Neural progenitor cell (in vitro differentiated cells): Measurements from ENCODE around the gene ARHGEF40. TPM values are rescaled to one million over a fixed set of nuclear protein-coding genes. Genes with fewer than 3 reads are reported as not detected.

Experiments used
- DNase-seq: peaks from one replicate; pipeline ENCODE4 v3.0.0-alpha.2; 2016; ENCODE audit warnings: low spot score
- H2AFZ ChIP-seq: fragments of 200-600 bp; sonication (generic); replicated peaks from 2 replicates; pipeline ENCODE4 v1.6.1; 2016; ENCODE audit warnings: antibody characterized with exemption
- H3F3A ChIP-seq: fragments of 200-600 bp; sonication (generic); 2 replicates; pipeline ENCODE4 v1.6.1; 2016; ENCODE audit warnings: antibody characterized with exemption, low read depth
- H3K27ac ChIP-seq: fragments of 200-600 bp; sonication (generic); 2 replicates; pipeline ENCODE4 v1.5.1; 2016; ENCODE audit warnings: mild to moderate bottlenecking
- H3K27me3 ChIP-seq: fragments of 200-600 bp; sonication (generic); 2 replicates; pipeline ENCODE4 v1.6.1; 2016; ENCODE audit warnings: mild to moderate bottlenecking, moderate library complexity
- H3K36me3 ChIP-seq: fragments of 200-600 bp; sonication (generic); 2 replicates; pipeline ENCODE4 v1.5.1; 2016
- H3K4me1 ChIP-seq: fragments of 200-600 bp; sonication (generic); 2 replicates; pipeline ENCODE4 v1.6.1; 2016; ENCODE audit warnings: mixed run types
- H3K4me2 ChIP-seq: fragments of 200-600 bp; sonication (generic); 2 replicates; pipeline ENCODE4 v1.6.1; 2016
- H3K4me3 ChIP-seq: fragments of 200-600 bp; sonication (generic); 2 replicates; pipeline ENCODE4 v1.5.1; 2016
- H3K79me2 ChIP-seq: fragments of 200-600 bp; sonication (generic); 2 replicates; pipeline ENCODE4 v1.6.1; 2016; ENCODE audit warnings: low read depth
- H3K9ac ChIP-seq: fragments of 200-600 bp; sonication (generic); 2 replicates; pipeline ENCODE4 v1.6.1; 2016
- H3K9me3 ChIP-seq: fragments of 200-600 bp; sonication (generic); 2 replicates; pipeline ENCODE4 v1.5.1; 2016; ENCODE audit warnings: low read depth
- H4K20me1 ChIP-seq: fragments of 200-600 bp; sonication (generic); 2 replicates; pipeline ENCODE4 v1.6.1; 2016; ENCODE audit warnings: low read depth
- H3K27ac Mint-ChIP-seq: 3 replicates; pipeline ENCODE4 v1.8.0; 2021; ENCODE audit warnings: mixed read lengths
- H3K27me3 Mint-ChIP-seq: 2 replicates; pipeline ENCODE4 v1.8.0; 2022; ENCODE audit warnings: low read depth, mild to moderate bottlenecking, inconsistent platforms, moderate library complexity, mixed read lengths; ENCODE audit not compliant: insufficient read depth
- H3K36me3 Mint-ChIP-seq: 3 replicates; pipeline ENCODE4 v1.8.0; 2021; ENCODE audit warnings: mixed read lengths
- H3K4me1 Mint-ChIP-seq: 3 replicates; pipeline ENCODE4 v1.8.0; 2021; ENCODE audit warnings: mixed read lengths
- H3K4me3 Mint-ChIP-seq: 3 replicates; pipeline ENCODE4 v1.8.0; 2021; ENCODE audit warnings: mild to moderate bottlenecking, moderate library complexity, mixed read lengths
- H3K9me3 Mint-ChIP-seq: 3 replicates; pipeline ENCODE4 v1.8.0; 2020; ENCODE audit warnings: mixed read lengths
- EZH2 ChIP-seq: fragments of 200-600 bp; sonication (generic); IDR thresholded peaks from 2 replicates; pipeline ENCODE4 v1.6.1; 2017; ENCODE audit warnings: antibody characterized with exemption, mild to moderate bottlenecking, moderate library complexity
- EZH2phosphoT487 ChIP-seq: fragments of 200-600 bp; sonication (generic); IDR thresholded peaks from 2 replicates; pipeline ENCODE4 v1.6.1; 2017; ENCODE audit warnings: antibody characterized with exemption
- total RNA-seq: library from RNA; depleted of rRNA; stranded (reverse); fragments of >200 nt; gene quantifications from 2 replicates; pipeline ENCODE4 v1.2.3, GENCODE V29; 2015; ENCODE audit warnings: low replicate concordance
- TF ChIP-seq, protein P1 (sequence below): fragments of 200-600 bp; sonication (generic); IDR thresholded peaks from 2 replicates; pipeline ENCODE4 v1.5.1; 2017; ENCODE audit warnings: antibody characterized with exemption, mild to moderate bottlenecking

The ARHGEF40 gene
- total RNA-seq, 1 donor from 2014 or later = 15.0 TPM

DNA sequence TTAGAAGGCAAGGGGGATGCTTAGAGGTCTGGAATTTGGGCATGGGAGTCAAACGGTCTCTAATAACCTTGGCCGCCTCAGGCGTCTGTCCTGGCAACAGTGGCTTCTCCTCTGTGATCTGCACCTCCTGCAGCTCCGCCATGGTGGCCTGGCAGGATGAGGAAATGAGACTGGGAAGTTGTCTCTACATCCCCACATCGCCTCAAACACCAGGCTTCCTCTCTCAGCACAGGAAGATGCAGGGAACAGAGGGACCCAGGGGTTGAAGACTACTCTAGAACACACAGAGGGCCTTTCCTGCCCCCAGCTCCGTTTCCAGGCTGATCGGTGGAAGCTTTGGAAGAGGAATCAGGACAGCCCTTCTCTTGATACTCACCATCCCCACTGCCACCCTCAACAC lies 46.9 kb upstream of the ARHGEF40 start:
- DNase-seq = no peak
- H3K4me1 ChIP-seq = peaks cover 10% of the 10 kb centered on the region
- Mint-ChIP-seq H3K36me3 (peaks cover 7% of the 10 kb centered on the region), H3K27ac (no peak overlapping the region), H3K9me3 (peaks cover 2% of the 10 kb centered on the region), H3K4me3 (peak overlapping the region; percentile 30), H3K4me1 (peaks cover 15% of the 10 kb centered on the region), H3K27me3 (peaks cover 19% of the 10 kb centered on the region)
- no peaks in the 10 kb centered on the region for H3K79me2 ChIP-seq
- no peaks in the 10 kb centered on the region for H3F3A ChIP-seq
- H3K27me3 ChIP-seq = peaks cover 80% of the 10 kb centered on the region
- H3K36me3 ChIP-seq = no peaks in the 10 kb centered on the region
- H3K4me2 ChIP-seq = no peak overlapping the region
- no peak for TF ChIP-seq EZH2phosphoT487
- TF ChIP-seq, protein P1, sequence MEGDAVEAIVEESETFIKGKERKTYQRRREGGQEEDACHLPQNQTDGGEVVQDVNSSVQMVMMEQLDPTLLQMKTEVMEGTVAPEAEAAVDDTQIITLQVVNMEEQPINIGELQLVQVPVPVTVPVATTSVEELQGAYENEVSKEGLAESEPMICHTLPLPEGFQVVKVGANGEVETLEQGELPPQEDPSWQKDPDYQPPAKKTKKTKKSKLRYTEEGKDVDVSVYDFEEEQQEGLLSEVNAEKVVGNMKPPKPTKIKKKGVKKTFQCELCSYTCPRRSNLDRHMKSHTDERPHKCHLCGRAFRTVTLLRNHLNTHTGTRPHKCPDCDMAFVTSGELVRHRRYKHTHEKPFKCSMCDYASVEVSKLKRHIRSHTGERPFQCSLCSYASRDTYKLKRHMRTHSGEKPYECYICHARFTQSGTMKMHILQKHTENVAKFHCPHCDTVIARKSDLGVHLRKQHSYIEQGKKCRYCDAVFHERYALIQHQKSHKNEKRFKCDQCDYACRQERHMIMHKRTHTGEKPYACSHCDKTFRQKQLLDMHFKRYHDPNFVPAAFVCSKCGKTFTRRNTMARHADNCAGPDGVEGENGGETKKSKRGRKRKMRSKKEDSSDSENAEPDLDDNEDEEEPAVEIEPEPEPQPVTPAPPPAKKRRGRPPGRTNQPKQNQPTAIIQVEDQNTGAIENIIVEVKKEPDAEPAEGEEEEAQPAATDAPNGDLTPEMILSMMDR = no peak
- no peak for TF ChIP-seq EZH2
- H4K20me1 ChIP-seq = no peaks in the 10 kb centered on the region
- H3K9ac ChIP-seq = no peak overlapping the region
- no peak overlapping the region for H2AFZ ChIP-seq
- H3K4me3 ChIP-seq = no peak overlapping the region
- H3K9me3 ChIP-seq = no peaks in the 10 kb centered on the region
- no peak overlapping the region for H3K27ac ChIP-seq

DNA sequence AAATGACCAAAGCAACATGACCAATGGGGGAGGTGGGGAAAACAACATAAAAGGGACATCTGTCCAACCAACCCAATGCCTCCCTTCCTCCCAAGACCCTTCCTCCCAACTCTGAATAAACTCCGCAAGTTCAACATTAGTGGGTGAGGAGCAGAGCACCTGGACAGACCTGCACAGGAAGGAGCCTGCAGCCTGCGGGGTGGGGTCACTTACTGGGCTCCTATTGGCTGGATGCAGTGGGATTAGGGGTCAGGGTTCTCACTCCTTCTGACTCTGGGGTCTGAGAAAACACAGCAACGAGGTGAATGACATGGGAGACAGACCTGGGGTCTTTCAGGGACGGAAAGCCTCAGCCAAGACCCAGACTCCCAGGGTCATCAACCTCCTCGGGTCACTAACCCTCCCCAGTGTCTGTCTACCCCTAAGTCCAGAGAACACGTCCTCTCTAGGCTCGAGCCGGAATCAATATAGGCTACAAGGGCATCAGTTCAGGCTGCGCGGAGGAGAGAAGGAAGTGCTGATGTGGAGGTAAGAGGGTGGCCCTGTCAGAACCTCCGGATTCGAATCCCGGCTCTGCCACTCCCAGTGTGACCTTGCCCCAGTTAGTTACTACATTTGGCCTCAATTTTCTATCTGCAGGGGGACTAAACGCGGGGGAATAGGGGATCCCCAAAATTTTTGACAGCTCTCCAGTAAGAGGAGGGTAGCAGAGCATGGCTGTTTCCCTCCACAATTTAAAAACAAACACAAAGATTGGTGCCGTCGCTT lies 46.1 kb upstream of the ARHGEF40 start:
- H3K9me3 ChIP-seq = no peaks in the 10 kb centered on the region
- peak overlapping the region; percentile 82 for H3K4me3 Mint-ChIP-seq
- H3K27me3 Mint-ChIP-seq = peaks cover 19% of the 10 kb centered on the region
- no peaks in the 10 kb centered on the region for H4K20me1 ChIP-seq
- H3F3A ChIP-seq = no peaks in the 10 kb centered on the region
- H3K79me2 ChIP-seq = no peaks in the 10 kb centered on the region
- H3K27me3 ChIP-seq = peaks cover 87% of the 10 kb centered on the region
- peaks cover 2% of the 10 kb centered on the region for H3K9me3 Mint-ChIP-seq
- H3K9ac ChIP-seq = no peak overlapping the region
- H2AFZ ChIP-seq = peak overlapping the region; percentile 18
- TF ChIP-seq, protein P1 = no peak
- TF ChIP-seq EZH2phosphoT487 = no peak
- TF ChIP-seq EZH2 = no peak
- peaks cover 10% of the 10 kb centered on the region for H3K4me1 ChIP-seq
- H3K36me3 Mint-ChIP-seq = peaks cover 7% of the 10 kb centered on the region
- peak overlapping the region; percentile 46 for H3K4me3 ChIP-seq
- H3K4me1 Mint-ChIP-seq = peaks cover 15% of the 10 kb centered on the region
- no peaks in the 10 kb centered on the region for H3K36me3 ChIP-seq
- no peak for DNase-seq
- peak overlapping the region; percentile 77 for H3K4me2 ChIP-seq
- no peak overlapping the region for H3K27ac ChIP-seq
- no peak overlapping the region for H3K27ac Mint-ChIP-seq

DNA sequence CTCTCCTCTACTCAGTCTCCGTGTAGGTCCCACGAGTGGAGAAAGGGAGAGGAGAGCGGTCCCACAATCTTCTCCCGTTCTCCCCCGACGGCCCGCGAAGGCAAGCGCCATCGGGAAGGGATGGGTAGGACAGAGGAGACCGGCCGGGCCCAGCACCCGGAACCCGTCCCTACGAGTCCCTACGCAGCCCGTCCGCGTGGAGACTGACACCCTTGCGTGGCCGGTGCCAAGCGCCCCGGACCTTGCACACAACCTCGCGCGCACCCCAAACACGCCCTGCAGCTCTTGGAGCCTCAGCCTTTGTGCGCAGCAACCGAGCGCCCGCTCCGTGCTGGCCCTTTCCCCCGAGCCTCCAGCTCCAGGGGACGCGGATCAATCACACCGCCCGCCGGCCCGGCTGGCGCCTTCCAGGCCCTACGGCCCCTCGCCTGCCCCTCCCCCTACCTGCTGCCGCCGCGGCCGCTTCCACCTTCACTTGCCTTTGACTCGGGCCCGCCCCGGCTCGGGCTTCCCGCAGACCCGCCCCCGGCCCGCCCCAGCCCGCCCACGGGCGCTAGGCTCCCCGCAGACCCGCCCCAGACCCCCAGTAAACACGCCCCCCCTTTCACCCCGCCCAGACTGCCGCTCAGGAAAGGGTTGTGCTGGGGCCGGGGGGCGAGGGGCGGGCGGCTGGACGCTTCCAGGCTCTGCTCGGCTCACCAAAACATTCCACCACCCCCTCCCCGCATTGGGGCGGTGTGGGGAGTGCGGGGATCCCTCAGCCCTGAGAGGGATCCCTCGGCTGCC lies 45.3 kb upstream of the ARHGEF40 start, which contains the start of gene NDRG2:
NDRG2 (minus strand) TSS at position 477 of the 786 bp plus-strand sequence. CDS start 1,746 bp downstream, outside the sequence.
- Mint-ChIP-seq H3K27ac (peak within 1 kb of the TSS; percentile 43), H3K27me3 (peaks cover 19% of the 10 kb centered on the region), H3K4me1 (peaks cover 15% of the 10 kb centered on the region), H3K4me3 (peak within 1 kb of the TSS; percentile 91), H3K9me3 (peaks cover 2% of the 10 kb centered on the region), H3K36me3 (peaks cover 4% of the 10 kb centered on the region)
- Histone ChIP-seq H3K79me2 (no peaks in the 10 kb centered on the region), H3K27me3 (peaks cover 87% of the 10 kb centered on the region), H3K4me3 (peak within 1 kb of the TSS; percentile 46), H3K4me1 (peaks cover 10% of the 10 kb centered on the region), H2AFZ (peak within 1 kb of the TSS; percentile 18), H3K4me2 (peak within 1 kb of the TSS; percentile 77), H3K9ac (no peak within 1 kb of the TSS), H3K27ac (no peak within 1 kb of the TSS), H3K9me3 (no peaks in the 10 kb centered on the region), H3K36me3 (no peaks in the 10 kb centered on the region), H4K20me1 (no peaks in the 10 kb centered on the region), H3F3A (no peaks in the 10 kb centered on the region)
- peak; percentile 89 for DNase-seq
- TF ChIP-seq EZH2 (peak; percentile 77), EZH2phosphoT487 (peak; percentile 19)
- TF ChIP-seq, protein P1 = no peak
